NB4 (cell line): Measurements from ENCODE around the gene PPP1R1B.

Experiments
- CTCF ChIP-seq: IDR thresholded peaks from one replicate; pipeline ENCODE4 v1.5.1; 2012; ENCODE audit warnings: low read depth, low read length
- MAX ChIP-seq: IDR thresholded peaks from 2 replicates; pipeline ENCODE4 v1.6.1; 2011; ENCODE audit warnings: low read depth, low read length
- MYC ChIP-seq: IDR thresholded peaks from 2 replicates; pipeline ENCODE4 v1.6.1; 2011; ENCODE audit warnings: low read depth, low read length
- POLR2A ChIP-seq: IDR thresholded peaks from 2 replicates; pipeline ENCODE4 v1.6.1; 2011; ENCODE audit warnings: mild to moderate bottlenecking; ENCODE audit not compliant: insufficient read length; ENCODE audit errors: extremely low read depth

GRCh38 chr17:39640591-39641031 lies 13.9 kb downstream of the PPP1R1B start:
- TF ChIP-seq CTCF (no peak), POLR2A (no peak), MYC (no peak), MAX (no peak)
